H1 (cell line): ENCODE results near the gene P2RY11. TPM values are rescaled to one million over a fixed set of nuclear protein-coding genes. Genes with fewer than 3 reads are reported as not detected.

Experiments used
- POU5F1 ChIP-seq: IDR thresholded peaks from 2 replicates; pipeline ENCODE4 v1.6.1; 2011; ENCODE audit warnings: low read depth, mild to moderate bottlenecking, low read length, moderate library complexity
- polyA plus RNA-seq, 7 experiments: library from polyadenylated mRNA; depleted of rRNA in 3 of 7; stranded (reverse) in 5 of 7; unstranded in 2 of 7; fragments of >200 nt in 5 of 7; fragments of 200-250 nt in 2 of 7; gene quantifications; 1 replicate in 5 of 7; 2 replicates in 1 of 7; 4 replicates in 1 of 7; pipeline versions ENCODE4 v1.2.1 to v1.2.3, GENCODE V29; 2011 to 2013; ENCODE audit warnings: missing spikeins in 2 of 7, mixed read lengths in 2 of 7
- total RNA-seq: library from RNA; stranded (reverse); fragmentation: NEBNext Ultra II Directional; extraction: Animal tissue kit (Norgen Biotek cat#: 25700); gene quantifications from 2 replicates; pipeline ENCODE4 v1.2.1, GENCODE V29; 2021

The P2RY11 gene
- total and polyA plus RNA-seq, 2 of the 8 experiments (the other 6 are each of a cell fraction or from before 2014, with no cell fraction given), result 9.2 to 18.0 TPM

- no peak for TF ChIP-seq POU5F1
Observed at GRCh38 chr19:10138879-10139795, 27.6 kb downstream of the P2RY11 start (continued).
